ENCODE results near the gene PRH1. TPM values are rescaled to one million over a fixed set of nuclear protein-coding genes. Genes with fewer than 3 reads are reported as not detected.

Gene PRH1
- 1 to 10 TPM in 2 of 4 donors, not detected in 2; 2.6 to 7.4 TPM for polyA plus RNA-seq
- long read RNA-seq, donor 1 = 0 reads
- long read RNA-seq, donor 2 = 0 reads
- long read RNA-seq, donor 3, partial matches to known transcripts = 21 of 21 reads
- long read RNA-seq, donor 3, other reads (novel, unspliced or antisense) = 0 of 21 reads
- long read RNA-seq, donor 4 = 0 reads
- long read RNA-seq, donor 5 = 0 reads
- long read RNA-seq, donor 6 = 0 reads
- long read RNA-seq, donor 7 = 0 reads
- long read RNA-seq, donor 8, partial matches to known transcripts = 9 of 9 reads
- long read RNA-seq, donor 8, other reads (novel, unspliced or antisense) = 0 of 9 reads
- long read RNA-seq, donor 9, partial matches to known transcripts = 0 of 1 reads
- long read RNA-seq, donor 9, other reads (novel, unspliced or antisense) = 0 of 1 reads
- long read RNA-seq, donor 10 = 0 reads

GRCh38 chr12:10884086-10884725, at the start of gene PRH1:
Gene PRH1 (minus strand): TSS chr12:10884255. CDS start chr12:10884217, 38 bp downstream.
- 93 to 98% (median 95%) methylated on average over 6 of the region's 6 CpGs for WGBS, 3 donors
- no peak for FAIRE-seq
- H3K36me3 ChIP-seq (ENCODE audit: control insufficient read depth in 3 of 3, insufficient read depth in 2 of 3, low read depth in 1 of 3, low read length in 3 of 3) = no peaks in the 10 kb centered on the region

DNA sequence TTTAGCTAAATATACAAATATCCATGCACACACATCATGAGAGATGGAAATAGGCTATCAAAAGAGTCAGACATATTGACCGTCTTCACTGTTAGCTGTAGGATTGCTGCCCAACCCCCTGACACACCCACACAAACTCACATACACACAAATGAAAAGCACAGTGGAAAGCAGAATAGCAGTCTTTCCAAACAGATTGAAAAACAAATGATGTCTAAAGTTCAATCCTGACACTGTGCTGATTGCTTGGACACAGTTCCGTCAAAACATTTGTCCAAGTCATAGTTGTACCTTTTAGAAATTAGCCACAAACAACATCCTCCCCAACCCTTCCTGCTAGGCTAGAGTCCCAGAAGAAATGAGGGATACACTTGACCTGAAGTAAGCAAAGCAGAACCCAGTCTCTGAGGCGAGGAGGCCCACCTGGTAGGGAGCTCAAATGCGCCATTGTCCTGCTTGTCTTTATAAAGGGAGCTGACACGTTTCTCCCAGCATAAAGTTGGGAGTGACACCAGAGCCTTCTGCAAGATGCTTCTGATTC, 44.8 kb upstream of the PRH1 start, which contains the start of gene PRH2:
Gene PRH2 (plus strand): TSS at position 491 of the 541 bp plus-strand sequence. CDS start 38 bp downstream, at position 529.
- no peak for DNase-seq
- no peak for FAIRE-seq
- no peaks in the 10 kb centered on the region for H3K4me1 ChIP-seq (ENCODE audit: control insufficient read depth in 3 of 3, insufficient read depth in 2 of 3, low read depth in 1 of 3, low read length in 2 of 3)
- no peaks in the 10 kb centered on the region for H3K9me3 ChIP-seq (ENCODE audit: control insufficient read depth in 2 of 2, insufficient read depth in 1 of 2, low read depth in 1 of 2, low read length in 1 of 2)
- H3K4me3 ChIP-seq (ENCODE audit: low read depth in 1 of 3, low read length in 3 of 3) = no peak within 1 kb of the TSS
- 96% methylated on average over 5 of the region's 5 CpGs for WGBS, 3 donors
- no peak within 1 kb of the TSS for H3K27ac ChIP-seq (ENCODE audit: low read depth in 1 of 3, low read length in 2 of 3)
- H3K36me3 ChIP-seq (ENCODE audit: control insufficient read depth in 3 of 3, insufficient read depth in 2 of 3, low read depth in 1 of 3, low read length in 3 of 3) = no peaks in the 10 kb centered on the region
- H3K27me3 ChIP-seq (ENCODE audit: control insufficient read depth in 3 of 3, insufficient read depth in 3 of 3, low read length in 3 of 3) = no peaks in the 10 kb centered on the region

More at GRCh38 chr12:10884086-10884725, at the start of gene PRH1:
- no peak for DNase-seq
- no peak within 1 kb of the TSS for H3K27ac ChIP-seq (ENCODE audit: low read depth in 1 of 3, low read length in 2 of 3)
- no peaks in the 10 kb centered on the region for H3K9me3 ChIP-seq (ENCODE audit: control insufficient read depth in 2 of 2, insufficient read depth in 1 of 2, low read depth in 1 of 2, low read length in 1 of 2)
- H3K4me3 ChIP-seq (ENCODE audit: low read depth in 1 of 3, low read length in 3 of 3) = no peak within 1 kb of the TSS
- no peaks in the 10 kb centered on the region for H3K4me1 ChIP-seq (ENCODE audit: control insufficient read depth in 3 of 3, insufficient read depth in 2 of 3, low read depth in 1 of 3, low read length in 2 of 3)
- no peaks in the 10 kb centered on the region for H3K27me3 ChIP-seq (ENCODE audit: control insufficient read depth in 3 of 3, insufficient read depth in 3 of 3, low read length in 3 of 3)

DNA sequence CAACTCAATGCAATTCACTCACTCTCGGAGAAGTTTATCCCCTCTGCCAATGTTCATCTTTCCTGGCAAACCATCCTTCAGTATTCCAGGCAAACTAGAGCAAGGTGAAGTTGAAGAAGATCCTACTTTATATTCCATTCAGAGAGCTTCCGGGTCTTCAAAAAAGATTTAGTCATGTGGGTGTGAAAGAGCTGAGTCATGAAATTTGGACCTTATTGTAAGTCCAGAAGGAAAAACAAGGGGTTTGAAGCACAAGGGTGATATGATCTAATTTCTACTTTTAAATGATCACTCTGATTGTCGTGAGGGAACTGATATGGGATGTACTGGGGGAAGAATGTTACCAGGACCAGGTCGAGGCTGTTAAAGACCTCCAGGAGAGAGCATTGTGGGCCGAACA, 42.2 kb upstream of the PRH1 start:
- Histone ChIP-seq H3K27ac (ENCODE audit: low read depth in 1 of 3, low read length in 2 of 3) (no peak overlapping the region), H3K9me3 (ENCODE audit: control insufficient read depth in 2 of 2, insufficient read depth in 1 of 2, low read depth in 1 of 2, low read length in 1 of 2) (no peaks in the 10 kb centered on the region), H3K36me3 (ENCODE audit: control insufficient read depth in 3 of 3, insufficient read depth in 2 of 3, low read depth in 1 of 3, low read length in 3 of 3) (no peaks in the 10 kb centered on the region), H3K4me3 (ENCODE audit: low read depth in 1 of 3, low read length in 3 of 3) (no peak overlapping the region), H3K4me1 (ENCODE audit: control insufficient read depth in 3 of 3, insufficient read depth in 2 of 3, low read depth in 1 of 3, low read length in 2 of 3) (no peaks in the 10 kb centered on the region), H3K27me3 (ENCODE audit: control insufficient read depth in 3 of 3, insufficient read depth in 3 of 3, low read length in 3 of 3) (no peaks in the 10 kb centered on the region)
- WGBS, 3 donors = 84 to 91% (median 85%) methylated on average over 5 of the region's 5 CpGs
- DNase-seq = no peak
- FAIRE-seq = no peak

DNA sequence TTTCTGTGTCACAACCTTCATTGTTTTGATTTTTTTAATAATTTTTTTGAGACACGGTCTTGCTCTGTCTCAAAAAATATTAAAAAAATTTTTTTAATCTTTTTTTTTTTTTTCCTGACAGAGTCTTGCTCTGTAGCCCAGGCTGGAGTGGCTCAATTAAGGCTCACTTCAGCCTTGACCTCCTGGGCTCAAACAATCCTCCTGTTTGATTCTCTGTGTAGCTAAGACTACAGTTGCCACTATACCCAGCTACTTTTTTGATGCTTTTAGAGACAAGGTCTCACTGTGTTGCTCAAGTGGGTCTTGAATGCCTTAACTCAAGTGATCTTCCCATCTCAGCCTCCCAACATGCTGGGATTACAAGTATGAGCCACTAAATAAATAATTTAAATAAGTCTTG, 35.8 kb upstream of the PRH1 start:
- no peak for FAIRE-seq
- Histone ChIP-seq H3K27ac (ENCODE audit: low read depth in 1 of 3, low read length in 2 of 3) (no peak overlapping the region), H3K27me3 (ENCODE audit: control insufficient read depth in 3 of 3, insufficient read depth in 3 of 3, low read length in 3 of 3) (no peaks in the 10 kb centered on the region), H3K36me3 (ENCODE audit: control insufficient read depth in 3 of 3, insufficient read depth in 2 of 3, low read depth in 1 of 3, low read length in 3 of 3) (no peaks in the 10 kb centered on the region), H3K4me3 (ENCODE audit: low read depth in 1 of 3, low read length in 3 of 3) (no peak overlapping the region), H3K9me3 (ENCODE audit: control insufficient read depth in 2 of 2, insufficient read depth in 1 of 2, low read depth in 1 of 2, low read length in 1 of 2) (no peaks in the 10 kb centered on the region), H3K4me1 (ENCODE audit: control insufficient read depth in 3 of 3, insufficient read depth in 2 of 3, low read depth in 1 of 3, low read length in 2 of 3) (no peaks in the 10 kb centered on the region)
- DNase-seq = no peak
- WGBS, 3 donors = 90 to 98% (median 98%) methylated on average over 1 of the region's 1 CpG

DNA sequence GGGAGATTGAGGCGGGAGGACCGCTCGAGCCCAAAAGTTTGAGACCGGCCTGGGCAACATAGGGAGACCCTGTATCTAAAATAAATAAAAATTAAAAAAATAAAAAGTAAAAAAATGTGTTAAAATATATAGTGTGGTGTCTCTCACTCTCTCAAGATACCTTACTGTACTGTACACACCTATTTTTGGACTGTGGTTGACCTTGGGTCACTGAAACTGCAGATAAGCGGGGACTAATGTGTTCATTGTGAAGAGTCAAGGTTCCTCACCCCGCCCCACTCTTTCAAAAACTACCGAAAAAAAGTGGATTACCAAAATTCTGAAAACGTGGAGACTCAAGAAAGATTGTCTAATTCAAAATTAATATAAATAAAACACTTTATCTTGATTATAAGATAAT, 26.3 kb upstream of the PRH1 start:
- no peak overlapping the region for H3K4me3 ChIP-seq (ENCODE audit: low read depth in 1 of 3, low read length in 3 of 3)
- no peak overlapping the region for H3K27ac ChIP-seq (ENCODE audit: low read depth in 1 of 3, low read length in 2 of 3)
- H3K4me1 ChIP-seq (ENCODE audit: control insufficient read depth in 3 of 3, insufficient read depth in 2 of 3, low read depth in 1 of 3, low read length in 2 of 3) = no peaks in the 10 kb centered on the region
- H3K9me3 ChIP-seq (ENCODE audit: control insufficient read depth in 2 of 2, insufficient read depth in 1 of 2, low read depth in 1 of 2, low read length in 1 of 2) = peaks cover 0 to 2% of the 10 kb centered on the region in 2 donors
- DNase-seq (no peak), FAIRE-seq (no peak)
- H3K27me3 ChIP-seq (ENCODE audit: control insufficient read depth in 3 of 3, insufficient read depth in 3 of 3, low read length in 3 of 3) = no peaks in the 10 kb centered on the region
- H3K36me3 ChIP-seq (ENCODE audit: control insufficient read depth in 3 of 3, insufficient read depth in 2 of 3, low read depth in 1 of 3, low read length in 3 of 3) = no peaks in the 10 kb centered on the region
- WGBS, 3 donors = 75 to 94% (median 78%) methylated on average over 8 of the region's 8 CpGs

GRCh38 chr12:10909462-10909861, 25.4 kb upstream of the PRH1 start, which contains the start of gene TAS2R13:
Gene TAS2R13 (minus strand): TSS chr12:10909562. CDS start chr12:10909298, 264 bp downstream.
- no peak within 1 kb of the TSS for H3K4me3 ChIP-seq (ENCODE audit: low read depth in 1 of 3, low read length in 3 of 3)
- H3K27ac ChIP-seq (ENCODE audit: low read depth in 1 of 3, low read length in 2 of 3) = no peak within 1 kb of the TSS
- FAIRE-seq (no peak), DNase-seq (no peak)
- H3K36me3 ChIP-seq (ENCODE audit: control insufficient read depth in 3 of 3, insufficient read depth in 2 of 3, low read depth in 1 of 3, low read length in 3 of 3) = no peaks in the 10 kb centered on the region
- H3K9me3 ChIP-seq (ENCODE audit: control insufficient read depth in 2 of 2, insufficient read depth in 1 of 2, low read depth in 1 of 2, low read length in 1 of 2) = peaks cover 0 to 5% of the 10 kb centered on the region in 2 donors
- 97 to 100% (median 99%) methylated on average over 1 of the region's 1 CpG for WGBS, 3 donors
- H3K27me3 ChIP-seq (ENCODE audit: control insufficient read depth in 3 of 3, insufficient read depth in 3 of 3, low read length in 3 of 3) = no peaks in the 10 kb centered on the region
- H3K4me1 ChIP-seq (ENCODE audit: control insufficient read depth in 3 of 3, insufficient read depth in 2 of 3, low read depth in 1 of 3, low read length in 2 of 3) = no peaks in the 10 kb centered on the region

DNA sequence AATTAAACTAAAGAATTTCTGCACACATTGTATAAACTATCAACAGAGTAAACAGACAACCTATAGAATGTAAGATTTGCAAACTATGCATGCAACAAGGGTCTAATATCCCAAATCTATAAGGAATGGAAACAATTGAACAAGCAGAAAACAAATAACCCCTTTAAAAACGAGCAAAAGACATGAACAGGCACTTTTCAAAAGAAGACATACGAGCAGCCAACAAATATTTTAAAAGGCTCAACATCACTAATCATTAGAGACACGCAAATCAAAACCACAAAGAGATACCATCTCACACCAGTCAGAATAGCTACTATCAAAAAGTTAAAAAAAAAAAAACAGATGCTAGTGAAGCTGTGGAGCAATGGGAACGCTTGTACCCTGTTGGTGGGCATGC, 20.6 kb upstream of the PRH1 start:
- FAIRE-seq (no peak), DNase-seq (no peak)
- H3K27ac ChIP-seq (ENCODE audit: low read depth in 1 of 3, low read length in 2 of 3) = no peak overlapping the region
- H3K4me1 ChIP-seq (ENCODE audit: control insufficient read depth in 3 of 3, insufficient read depth in 2 of 3, low read depth in 1 of 3, low read length in 2 of 3) = no peaks in the 10 kb centered on the region
- H3K9me3 ChIP-seq (ENCODE audit: control insufficient read depth in 2 of 2, insufficient read depth in 1 of 2, low read depth in 1 of 2, low read length in 1 of 2) = peaks cover 0 to 17% of the 10 kb centered on the region in 2 donors
- no peak overlapping the region for H3K4me3 ChIP-seq (ENCODE audit: low read depth in 1 of 3, low read length in 3 of 3)
- no peaks in the 10 kb centered on the region for H3K27me3 ChIP-seq (ENCODE audit: control insufficient read depth in 3 of 3, insufficient read depth in 3 of 3, low read length in 3 of 3)
- 84 to 93% (median 89%) methylated on average over 4 of the region's 4 CpGs for WGBS, 3 donors
- no peaks in the 10 kb centered on the region for H3K36me3 ChIP-seq (ENCODE audit: control insufficient read depth in 3 of 3, insufficient read depth in 2 of 3, low read depth in 1 of 3, low read length in 3 of 3)

GRCh38 chr12:10901427-10901826, 17.4 kb upstream of the PRH1 start:
- Histone ChIP-seq H3K27me3 (ENCODE audit: control insufficient read depth in 3 of 3, insufficient read depth in 3 of 3, low read length in 3 of 3) (no peaks in the 10 kb centered on the region), H3K36me3 (ENCODE audit: control insufficient read depth in 3 of 3, insufficient read depth in 2 of 3, low read depth in 1 of 3, low read length in 3 of 3) (no peaks in the 10 kb centered on the region), H3K4me3 (ENCODE audit: low read depth in 1 of 3, low read length in 3 of 3) (no peak overlapping the region), H3K27ac (ENCODE audit: low read depth in 1 of 3, low read length in 2 of 3) (no peak overlapping the region), H3K9me3 (ENCODE audit: control insufficient read depth in 2 of 2, insufficient read depth in 1 of 2, low read depth in 1 of 2, low read length in 1 of 2) (peaks cover 0 to 17% of the 10 kb centered on the region in 2 donors), H3K4me1 (ENCODE audit: control insufficient read depth in 3 of 3, insufficient read depth in 2 of 3, low read depth in 1 of 3, low read length in 2 of 3) (no peaks in the 10 kb centered on the region)
- DNase-seq (no peak), FAIRE-seq (no peak)
- WGBS, 3 donors = 96 to 100% (median 97%) methylated on average over 1 of the region's 1 CpG
